Activated CD4-positive, alpha-beta T cell treated with anti-CD3 and anti-CD28 coated beads for 1 hour (primary cell): Measurements from ENCODE around the gene LCOR.
"Not testable (repeated sequence)": the region's sequence is repeated elsewhere in the genome, so short reads cannot be mapped to it uniquely, and the experiment has no call there.

Experiments used
- DNase-seq: peaks from one replicate; pipeline ENCODE4 v3.0.0-alpha.2; 2020

LCOR gene

DNA sequence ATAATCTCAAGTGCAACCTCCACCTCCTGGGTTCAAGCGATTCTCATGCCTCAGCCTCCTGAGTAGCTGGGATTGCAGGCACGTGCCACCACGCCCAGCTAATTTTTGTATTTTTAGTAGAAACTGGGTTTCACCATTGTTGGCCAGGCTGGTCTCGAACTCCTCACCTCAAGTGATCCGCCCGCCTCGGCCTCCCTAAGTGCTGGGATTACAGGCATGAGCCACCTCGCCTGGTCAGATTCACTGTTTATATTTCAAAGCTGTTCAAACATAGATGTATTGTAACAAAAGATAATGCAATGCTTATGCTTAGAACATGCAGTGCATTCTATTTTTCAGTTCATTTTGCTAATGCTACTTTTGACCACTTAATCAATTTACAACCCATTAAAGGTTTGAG, 111.1 kb downstream of the LCOR start:
- DNase-seq: not testable (repeated sequence)

DNA sequence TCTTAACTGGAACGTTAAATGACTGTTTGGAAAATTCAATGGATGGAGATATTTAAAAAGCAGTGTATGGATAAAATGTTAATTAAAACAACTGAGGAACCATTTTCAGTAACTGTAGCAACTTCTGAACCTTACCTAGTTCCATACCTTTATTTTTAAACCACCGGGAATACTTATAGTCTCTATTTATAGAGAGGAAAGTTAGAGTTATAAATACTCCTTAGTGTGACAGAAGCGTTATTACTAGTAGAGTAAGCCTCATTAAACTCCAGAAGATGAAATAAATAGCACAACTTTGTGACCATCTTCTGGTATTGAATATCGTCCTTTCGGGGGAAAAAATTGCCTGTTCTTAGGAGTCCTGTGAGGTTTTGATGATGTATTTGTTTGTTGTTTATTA, 114.9 kb downstream of the LCOR start:
- DNase-seq: no peak

DNA sequence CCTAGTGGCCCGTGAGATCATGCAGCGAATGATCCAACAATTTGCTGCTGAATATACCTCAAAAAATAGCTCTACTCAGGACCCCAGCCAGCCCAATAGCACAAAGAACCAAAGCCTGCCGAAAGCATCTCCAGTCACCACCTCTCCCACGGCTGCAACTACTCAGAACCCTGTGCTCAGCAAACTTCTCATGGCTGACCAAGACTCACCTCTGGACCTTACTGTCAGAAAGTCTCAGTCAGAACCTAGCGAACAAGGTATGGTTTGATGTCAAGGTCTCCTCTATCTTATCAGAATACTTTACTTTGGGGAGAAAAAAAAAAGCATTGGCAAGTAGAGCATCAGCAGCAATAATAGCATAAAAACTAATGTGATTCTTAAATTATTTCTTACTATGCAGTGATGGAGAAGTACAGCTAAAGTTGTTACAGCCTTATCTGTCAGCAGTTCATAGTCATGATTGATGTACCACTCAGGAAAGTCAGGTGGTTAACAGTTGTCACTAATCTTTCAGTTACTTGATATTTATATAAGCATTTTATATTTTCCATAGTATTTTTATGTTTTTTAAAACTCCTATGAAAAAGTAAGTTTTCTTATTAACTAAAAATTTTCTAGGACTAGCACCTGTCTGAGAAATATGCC, 117.1 kb downstream of the LCOR start:
- no peak for DNase-seq

DNA sequence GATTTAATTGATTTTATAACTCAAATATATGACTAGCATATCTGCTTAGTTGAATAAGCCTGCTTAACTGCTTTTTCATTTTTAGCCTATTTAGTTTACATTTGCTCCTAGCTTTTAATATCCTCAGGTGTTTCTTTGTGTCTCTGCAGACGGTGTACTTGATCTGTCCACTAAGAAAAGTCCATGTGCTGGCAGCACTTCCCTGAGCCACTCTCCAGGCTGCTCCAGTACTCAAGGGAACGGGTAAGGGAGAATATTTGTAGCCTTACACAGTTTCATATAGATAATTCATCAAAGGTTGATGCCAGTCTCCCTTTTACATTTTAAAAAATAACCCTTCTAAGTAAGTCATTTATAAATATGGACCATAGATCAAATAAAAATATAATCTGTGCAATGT, 119.9 kb downstream of the LCOR start:
- DNase-seq: no peak

DNA sequence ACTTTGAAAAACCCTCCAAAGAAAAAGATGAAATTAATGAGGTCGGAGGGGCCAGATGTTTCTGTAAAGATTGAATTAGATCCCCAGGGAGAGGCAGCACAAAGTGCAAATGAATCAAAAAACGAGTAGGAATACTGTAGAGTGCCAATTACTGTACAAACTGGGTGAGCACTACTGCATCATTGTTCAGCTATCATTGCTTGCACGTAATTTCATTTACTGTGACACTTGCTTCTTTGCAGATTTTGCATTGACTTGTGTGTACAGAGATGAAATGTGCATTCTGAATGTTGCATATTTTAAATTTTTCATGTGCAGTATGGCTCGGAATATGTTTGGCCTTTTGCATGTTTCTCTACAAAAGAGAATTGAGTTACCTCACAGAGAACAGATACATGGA, 123.7 kb downstream of the LCOR start:
- DNase-seq: no peak

DNA sequence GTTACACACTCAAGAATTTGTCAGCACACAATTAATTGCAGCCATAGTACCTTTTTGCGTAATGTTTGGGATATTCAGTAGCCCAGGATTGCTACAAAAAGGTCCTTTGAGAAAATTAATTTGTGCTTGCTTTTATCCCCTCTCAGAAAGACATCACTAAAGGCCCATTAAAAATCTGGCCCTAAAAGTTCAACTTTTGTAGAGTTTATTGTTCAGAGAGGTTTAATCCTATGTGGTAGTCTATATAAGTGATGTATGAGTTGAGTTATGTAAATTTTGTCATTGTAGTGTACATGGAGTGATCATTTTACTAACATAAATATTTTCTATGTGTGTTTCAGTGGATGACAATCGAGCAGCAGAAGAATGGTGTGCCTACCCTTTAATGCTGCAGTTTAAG, 126.0 kb downstream of the LCOR start:
- DNase-seq: no peak

DNA sequence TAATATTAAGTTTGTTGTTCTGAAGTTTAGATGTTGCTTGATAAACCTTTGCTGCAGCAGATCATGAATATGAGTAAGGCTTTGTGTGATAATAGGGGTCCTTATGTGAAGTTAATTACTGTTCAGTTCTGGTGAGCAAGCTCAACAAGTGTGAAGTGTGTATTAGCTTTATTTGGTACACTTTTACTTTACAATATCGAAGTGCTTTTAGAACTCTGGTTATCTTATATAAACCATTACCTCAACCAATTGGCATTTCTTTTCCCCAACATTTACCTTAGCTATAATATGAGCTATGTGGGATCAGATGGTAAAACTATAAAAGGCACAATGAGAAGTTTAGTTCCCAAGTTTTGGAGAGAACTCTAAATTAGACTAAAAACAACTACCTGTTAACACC, 127.6 kb downstream of the LCOR start:
- DNase-seq: no peak

DNA sequence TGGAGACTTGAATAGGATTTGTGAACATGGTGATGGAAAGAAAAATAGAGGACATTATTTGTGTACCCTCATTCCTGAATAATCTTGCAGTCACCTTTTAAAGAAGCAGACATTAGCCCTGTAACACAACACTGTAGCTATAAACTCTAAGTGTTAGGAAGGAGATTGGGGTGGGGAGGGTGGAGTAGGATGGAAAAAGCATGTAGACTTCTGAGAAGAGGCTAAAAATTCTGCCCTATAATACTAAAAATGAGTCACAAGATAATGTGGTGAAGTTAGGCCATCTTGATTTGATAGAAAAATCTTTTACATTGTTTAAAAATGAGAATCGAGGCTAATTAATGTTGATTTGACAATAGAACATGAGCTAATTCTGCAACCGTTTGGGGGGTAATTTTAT, 128.8 kb downstream of the LCOR start:
- no peak for DNase-seq

DNA sequence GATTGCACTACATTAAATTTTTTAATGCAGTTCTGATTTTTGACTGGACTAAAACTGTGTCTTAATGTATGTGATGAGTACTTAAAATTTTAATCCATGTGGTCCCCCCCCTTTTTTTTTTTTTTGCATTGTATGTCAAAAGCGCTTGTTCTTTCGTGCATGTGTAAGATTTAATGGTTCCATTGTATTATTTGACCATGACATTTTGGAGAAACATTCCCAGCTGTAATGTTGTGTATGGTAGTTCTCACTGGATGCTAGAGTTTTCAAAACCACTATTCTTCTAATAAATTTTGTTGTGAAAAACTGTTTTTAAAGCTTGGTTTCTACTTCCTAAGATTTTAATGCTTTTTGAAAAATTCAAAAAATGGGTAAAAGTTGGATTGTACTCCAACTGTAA, 132.0 kb downstream of the LCOR start:
- DNase-seq: no peak

DNA sequence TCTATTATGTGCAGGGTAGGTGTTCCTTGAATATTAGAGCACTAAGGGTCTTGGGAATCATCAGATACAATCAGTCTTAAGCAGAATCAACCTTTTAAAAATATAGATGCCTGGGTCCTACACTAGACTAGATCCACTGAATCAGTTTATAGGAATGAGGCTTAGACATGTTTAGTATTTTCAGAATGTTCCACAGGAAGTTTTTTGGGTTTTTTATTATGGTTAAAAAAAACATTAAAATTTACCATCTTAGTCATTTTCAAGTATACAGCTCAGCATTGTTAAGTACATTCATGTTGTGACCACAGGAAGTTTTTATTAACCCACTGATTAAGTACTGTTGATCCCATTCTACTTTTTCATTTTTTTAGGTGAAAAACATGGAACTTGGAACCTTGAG, 135.7 kb downstream of the LCOR start:
- no peak for DNase-seq

DNA sequence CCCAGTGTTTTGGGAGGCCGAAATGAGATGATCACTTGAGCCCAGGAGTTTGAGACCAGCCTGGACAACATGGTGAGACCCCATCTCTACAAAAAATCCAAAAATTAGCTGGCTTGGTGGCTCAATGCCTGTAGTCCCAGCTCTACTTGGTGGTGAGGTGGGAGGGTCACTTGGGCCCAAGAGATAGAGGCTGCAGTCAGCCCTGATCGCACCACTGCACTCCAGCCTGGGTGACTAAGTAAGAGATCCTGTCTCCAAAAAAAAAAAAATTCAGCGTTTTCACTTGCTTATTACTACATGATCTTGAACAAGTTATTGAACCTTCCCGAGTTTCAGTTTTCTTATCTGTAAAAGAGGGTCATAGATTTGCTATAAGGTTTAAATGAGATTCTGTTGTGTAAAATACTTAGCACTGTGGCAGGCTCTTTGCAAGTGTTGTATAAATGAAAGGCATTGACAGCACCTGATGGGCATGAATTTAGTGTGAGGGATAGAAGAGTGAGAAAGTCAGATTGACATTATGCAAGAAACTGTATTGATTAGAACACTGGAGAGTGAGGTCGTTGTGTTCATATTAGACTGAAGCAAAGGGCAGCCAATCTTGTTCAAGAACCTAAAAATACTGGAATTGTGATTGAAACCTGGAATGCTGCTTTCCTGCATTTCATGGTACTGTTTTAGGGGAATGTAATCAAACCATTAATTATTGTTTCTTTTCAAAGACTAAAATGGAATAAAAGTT, 136.8 kb downstream of the LCOR start:
- no peak for DNase-seq

DNA sequence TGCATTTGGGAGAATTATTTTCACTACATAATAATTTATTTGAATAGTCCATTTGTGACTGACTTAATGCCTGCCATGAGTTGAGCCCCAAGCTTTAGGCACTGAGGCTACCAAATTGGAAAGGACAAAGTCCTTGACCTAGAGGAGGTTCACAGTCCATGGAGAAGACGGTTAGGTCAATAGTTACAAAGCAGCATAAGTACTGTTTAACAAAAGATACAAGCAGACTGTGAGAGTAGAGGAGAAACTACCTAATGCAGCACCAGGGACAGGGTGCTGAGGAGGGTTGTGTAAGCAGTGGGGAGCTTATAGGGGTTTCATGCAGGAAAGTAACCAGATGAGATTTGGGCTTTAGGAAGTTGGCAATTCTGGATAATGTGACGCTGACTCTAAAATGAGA, 139.2 kb downstream of the LCOR start:
- DNase-seq: no peak

DNA sequence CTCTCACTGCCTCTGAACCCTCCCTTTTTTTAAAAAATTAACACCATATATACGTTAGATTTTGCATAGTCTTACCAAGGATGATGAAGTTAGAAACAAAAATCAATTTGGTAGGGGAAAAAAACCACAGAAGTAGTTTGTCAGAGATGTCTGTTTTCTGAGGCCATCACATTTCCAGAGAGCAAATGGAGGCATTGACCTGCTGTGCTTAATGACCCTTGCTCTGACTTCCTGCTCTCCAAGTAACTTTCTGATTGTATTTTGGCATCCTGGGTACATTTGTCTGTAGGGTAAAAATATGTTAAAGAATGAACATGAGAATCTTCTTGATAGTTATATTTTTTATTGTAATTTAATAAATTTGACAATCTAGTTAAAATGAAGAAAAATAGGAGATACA, 140.2 kb downstream of the LCOR start:
- no peak for DNase-seq

DNA sequence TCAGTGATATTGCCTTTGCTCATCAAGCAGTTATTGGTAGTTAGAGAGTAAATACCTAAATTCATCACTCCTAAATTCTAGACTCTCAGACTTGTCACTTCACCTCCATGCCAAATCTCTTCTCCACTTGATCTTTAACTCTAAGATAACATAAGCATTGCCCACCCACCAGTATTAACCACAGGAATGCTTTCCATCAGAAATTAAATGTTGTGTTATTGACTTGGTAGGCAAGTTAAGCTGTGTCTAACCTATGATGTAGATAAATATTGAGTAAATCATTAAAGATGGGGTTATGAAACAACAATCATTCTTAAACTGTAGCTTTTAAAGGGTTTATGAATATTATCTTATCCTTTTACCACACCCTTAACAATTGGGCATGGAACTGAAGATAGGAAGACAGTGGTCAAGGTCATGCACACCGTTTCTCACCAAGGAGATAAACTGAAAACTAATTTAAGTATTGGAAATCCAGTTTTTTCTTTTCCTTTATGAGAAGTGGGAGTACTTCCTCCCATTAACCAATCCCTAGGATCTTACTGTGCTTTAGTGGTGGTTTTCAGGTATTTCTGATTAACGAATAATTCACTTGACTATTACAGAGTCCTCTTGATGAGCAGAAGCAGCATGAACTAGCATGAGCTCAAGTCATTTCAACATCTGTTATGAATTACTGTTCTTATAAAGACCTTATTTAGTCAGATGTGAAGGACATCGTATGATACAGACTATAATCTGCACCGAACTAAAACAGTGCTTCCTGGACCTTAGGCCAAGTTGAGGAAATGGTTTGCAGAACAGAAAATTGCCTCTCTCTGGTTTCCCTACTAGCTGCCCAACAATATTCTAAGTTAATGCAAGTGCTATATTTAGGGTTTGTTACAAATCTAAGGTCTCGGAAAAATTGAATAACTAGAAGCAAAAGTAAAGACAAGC, 142.0 kb downstream of the LCOR start:
- DNase-seq: no peak

DNA sequence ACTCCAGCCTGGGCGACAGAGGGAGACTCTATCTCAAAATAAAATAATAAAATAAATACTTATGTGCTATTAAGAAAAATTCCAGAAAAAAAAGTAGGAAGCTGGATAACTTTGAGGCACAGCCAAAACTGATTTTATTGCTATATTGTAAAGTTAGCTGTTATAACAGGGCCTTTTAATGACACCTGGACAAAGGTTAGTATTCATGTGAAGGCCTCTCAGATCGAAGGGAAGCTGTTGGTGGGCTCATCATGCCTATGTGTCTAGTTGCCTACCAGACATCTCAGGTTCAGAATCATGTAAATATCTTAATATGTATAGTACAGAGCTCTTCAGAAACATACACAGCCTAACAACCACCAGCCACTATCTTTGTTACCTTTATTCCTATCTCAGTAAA, 143.0 kb downstream of the LCOR start:
- no peak for DNase-seq

DNA sequence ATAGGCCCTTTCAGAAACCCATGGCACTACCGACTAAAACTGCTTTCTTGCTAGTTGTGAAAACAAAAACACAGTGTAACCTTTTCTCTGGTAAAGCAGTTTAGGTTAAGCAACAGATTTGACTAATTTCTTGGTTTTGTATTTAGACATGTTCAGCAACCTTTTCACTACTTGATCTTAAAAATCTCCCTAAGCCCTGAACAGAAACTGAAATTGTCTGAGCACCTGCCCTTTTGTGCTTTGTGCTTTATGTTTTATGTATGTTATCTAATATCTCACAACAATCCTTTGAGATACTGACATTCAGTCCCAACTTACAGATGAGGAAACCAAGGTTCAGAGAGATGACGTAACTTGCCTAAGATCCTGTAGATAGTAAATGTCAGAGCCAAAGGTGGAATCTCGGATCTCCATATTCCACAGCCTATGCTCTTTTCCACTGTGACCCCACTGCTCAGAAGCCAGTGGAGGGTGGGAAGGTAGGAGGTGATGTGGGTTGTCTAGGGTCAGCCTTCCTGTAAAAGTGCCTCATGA, 146.6 kb downstream of the LCOR start:
- DNase-seq: no peak

DNA sequence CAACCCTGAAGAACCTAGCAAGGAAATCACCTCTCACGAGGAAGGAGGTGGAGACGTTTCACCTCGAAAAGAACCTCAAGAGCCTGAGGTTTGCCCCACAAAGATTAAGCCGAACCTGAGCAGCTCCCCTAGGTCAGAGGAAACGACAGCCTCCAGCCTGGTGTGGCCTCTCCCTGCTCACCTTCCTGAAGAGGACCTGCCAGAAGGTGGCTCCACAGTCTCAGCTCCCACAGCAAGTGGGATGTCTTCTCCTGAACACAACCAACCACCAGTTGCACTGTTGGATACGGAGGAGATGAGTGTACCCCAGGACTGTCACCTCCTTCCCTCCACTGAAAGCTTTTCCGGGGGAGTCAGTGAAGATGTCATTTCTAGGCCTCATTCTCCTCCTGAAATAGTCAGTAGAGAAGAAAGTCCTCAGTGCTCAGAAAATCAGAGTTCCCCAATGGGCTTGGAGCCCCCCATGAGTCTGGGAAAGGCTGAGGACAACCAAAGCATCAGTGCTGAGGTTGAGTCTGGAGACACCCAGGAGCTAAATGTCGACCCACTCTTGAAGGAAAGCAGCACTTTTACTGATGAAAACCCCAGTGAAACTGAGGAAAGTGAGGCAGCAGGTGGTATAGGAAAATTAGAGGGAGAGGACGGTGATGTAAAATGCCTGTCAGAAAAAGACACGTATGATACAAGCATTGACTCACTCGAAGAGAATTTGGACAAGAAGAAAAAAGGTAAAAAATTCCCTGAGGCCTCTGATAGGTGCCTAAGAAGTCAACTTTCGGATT, 150.2 kb downstream of the LCOR start:
- DNase-seq: no peak

DNA sequence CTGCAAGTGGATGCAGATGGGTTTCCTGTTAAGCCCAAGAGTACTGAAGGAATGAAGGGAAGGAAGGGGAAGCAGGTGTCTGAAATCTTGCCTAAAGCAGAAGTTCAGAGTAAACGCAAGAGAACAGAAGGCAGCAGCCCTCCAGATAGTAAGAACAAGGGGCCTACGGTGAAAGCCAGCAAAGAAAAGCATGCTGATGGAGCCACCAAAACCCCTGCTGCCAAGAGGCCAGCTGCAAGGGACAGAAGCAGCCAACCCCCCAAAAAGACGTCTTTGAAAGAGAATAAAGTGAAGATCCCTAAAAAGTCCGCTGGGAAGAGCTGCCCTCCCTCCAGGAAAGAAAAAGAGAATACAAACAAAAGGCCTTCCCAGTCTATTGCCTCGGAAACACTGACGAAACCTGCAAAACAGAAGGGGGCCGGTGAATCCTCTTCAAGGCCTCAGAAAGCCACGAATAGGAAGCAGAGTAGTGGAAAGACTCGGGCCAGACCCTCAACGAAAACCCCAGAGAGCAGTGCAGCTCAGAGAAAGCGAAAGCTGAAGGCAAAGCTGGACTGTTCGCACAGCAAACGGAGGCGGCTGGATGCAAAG, 152.5 kb downstream of the LCOR start:
- DNase-seq: no peak

DNA sequence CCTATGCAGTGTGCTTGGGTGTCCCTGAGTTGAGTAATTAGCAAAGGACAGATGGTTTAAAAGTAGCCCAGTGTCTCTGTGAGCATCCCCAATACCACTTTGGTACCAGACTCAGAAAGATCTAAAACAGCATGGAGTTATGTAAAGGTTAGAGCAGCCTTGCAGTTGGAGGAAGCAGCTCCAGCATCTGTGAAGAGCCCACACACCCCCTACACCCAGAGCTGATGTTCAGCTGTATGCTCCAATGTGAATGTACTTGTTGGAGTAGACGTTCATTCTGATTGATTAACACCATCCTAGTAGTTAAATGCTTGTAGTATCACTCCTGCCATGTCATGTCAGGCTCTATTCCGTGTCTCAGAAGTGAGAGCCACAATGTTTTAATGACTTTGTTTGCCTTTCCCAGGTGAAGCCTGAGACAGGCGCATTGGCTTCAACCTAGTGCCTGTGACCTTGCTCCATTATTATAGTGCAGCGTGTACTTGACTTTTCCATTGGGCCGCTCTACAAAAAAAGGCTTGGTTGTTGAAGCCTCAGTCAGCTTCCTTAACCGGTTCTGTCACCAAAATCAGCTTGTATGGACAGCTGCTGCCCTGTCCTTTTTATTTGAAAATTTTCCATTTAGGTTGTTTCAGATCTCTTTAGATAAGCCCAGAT, 154.2 kb downstream of the LCOR start:
- DNase-seq: no peak

DNA sequence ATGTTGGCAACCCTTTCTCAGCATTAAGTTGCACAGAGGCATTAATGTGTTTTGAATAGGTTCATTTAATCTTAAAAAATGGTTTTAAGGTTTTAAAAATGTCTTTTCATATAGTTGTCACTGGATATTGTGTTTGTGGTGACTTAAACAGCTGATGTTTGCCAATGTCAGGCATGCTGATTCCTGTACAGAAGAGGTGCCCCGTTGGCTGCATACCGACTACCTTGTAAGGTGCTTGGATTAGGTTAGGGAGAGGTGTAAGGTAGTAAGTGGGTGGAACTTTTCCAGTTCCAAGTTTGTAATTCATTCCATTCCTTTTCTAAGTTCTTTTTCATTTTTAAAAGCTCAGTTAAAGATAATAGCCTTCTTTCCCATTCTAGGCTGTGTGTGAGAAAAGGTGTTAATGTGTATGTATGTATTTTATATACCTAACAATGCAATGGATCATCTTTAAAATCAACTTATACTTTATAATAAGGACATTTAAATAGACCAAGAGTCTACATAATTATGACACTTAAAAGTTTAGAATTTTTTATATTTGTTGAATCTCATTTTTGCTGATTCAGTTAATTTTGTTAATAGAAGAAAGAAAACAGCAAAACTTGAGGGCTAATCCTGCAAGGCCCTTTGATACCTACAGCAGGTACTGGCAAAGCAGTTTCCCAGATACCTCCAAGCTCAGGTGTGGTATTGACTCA, 155.2 kb downstream of the LCOR start:
- no peak for DNase-seq

DNA sequence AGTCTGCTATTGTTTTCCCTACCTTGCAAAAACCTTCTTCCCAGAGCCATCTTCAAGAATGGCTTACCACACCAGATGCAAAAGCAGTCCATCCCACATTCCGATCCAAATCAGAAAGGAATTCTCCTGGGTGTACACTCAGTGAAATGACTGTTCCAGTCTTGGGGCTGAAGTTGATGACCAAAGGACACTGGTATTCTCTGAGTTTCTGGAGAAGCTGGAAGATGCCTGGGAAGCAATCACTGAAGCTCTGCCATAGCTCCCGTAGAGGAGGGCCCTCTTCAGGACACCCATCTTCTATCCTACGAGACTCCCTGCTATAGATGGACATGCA, 155.7 kb downstream of the LCOR start:
- DNase-seq: no peak
